C4-2B (cell line): Measurements from ENCODE around the gene GLRX2.

ENCODE experiments used
- H3K27ac ChIP-seq: fragments of 450-650 bp; 2 replicates; pipeline ENCODE4 v1.5.1; 2017
- CTCF ChIP-seq: fragments of 450-650 bp; conservative IDR thresholded peaks from 2 replicates; pipeline ENCODE4 v1.5.1; 2017; ENCODE audit warnings: mild to moderate bottlenecking
- ZFX ChIP-seq: fragments of 450-650 bp; IDR thresholded peaks from 2 replicates; pipeline ENCODE4 v1.6.1; 2017

Gene GLRX2

DNA sequence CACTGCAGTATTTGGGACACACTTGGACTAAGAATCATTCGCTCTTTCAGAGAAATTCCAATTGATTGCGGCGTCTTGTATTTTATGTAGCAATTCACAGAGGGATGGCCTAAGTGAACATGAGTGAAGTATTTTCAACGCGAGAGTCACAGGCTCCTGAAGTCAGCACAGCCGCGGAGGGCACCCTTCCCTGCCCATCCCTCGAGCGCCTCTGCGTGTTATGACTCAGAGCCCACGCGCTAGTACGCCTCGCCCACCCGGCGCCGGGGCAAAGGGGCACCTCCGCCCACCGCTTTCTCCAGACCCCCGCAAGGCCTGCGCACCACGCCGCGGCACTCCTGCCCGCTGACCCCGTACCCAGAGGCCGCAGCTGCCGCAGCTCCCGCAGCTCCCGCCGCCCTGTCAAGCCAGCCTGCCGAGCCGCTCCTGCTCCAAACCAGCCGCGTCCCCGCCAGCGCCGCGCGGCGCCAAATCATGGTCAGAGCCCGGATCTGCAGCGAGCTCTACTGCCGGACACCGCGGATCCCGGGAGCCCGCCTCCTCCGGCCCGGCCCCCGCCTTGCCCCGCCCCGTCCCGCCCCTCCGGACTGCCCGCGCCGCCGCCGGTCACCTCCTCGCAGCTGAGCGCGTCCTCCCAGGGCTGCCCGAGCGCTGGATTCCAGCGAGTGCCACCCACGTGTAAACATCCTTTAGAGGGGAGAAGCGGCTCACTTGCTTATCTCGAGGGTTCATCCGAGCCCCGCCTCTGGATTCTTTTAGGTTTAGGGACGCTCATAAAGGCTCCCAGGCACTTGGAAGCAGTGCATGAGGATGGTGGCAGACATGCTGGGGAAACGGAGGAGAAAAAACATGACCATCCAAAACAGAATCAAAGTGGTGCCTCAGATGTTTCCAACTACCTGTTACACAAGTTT is at the start of gene GLRX2:
GLRX2 (minus strand) TSS at position 508 of the 914 bp plus-strand sequence; CDS start at position 476, 32 bp downstream.
- H3K27ac ChIP-seq, result peak within 1 kb of the TSS; percentile 90

DNA sequence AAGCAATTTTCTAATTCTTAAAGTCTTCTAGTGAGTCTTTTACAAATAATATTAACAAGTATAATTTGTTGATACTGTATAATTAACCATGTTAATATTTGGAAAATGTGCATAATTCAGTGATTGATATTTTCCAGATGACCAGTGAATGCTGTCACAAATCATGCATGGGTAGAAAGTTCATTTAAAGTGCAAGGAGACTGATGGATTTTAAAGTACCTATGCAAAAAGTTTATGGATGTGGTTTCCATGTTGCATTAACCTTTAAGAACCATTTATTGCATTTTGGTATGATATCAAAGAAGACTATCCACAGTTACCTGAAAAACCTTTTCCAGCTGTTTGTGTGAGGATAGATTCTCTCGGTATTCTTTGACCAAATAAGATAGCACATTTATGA is 39.8 kb upstream of the GLRX2 start:
- TF ChIP-seq CTCF, result no peak
- no peak for TF ChIP-seq ZFX

More for the DNA sequence above, at the start of gene GLRX2:
- TF ChIP-seq ZFX (no peak), CTCF (peak; percentile 20)

GRCh38 chr1:193144361-193144938 is 39.2 kb upstream of the GLRX2 start:
- no peak for TF ChIP-seq CTCF
- TF ChIP-seq ZFX, result no peak
- no peak overlapping the region for H3K27ac ChIP-seq

More for the DNA sequence above, 39.8 kb upstream of the GLRX2 start:
- H3K27ac ChIP-seq, result no peak overlapping the region

GRCh38 chr1:193143285-193143684 is 38.1 kb upstream of the GLRX2 start:
- TF ChIP-seq ZFX, result no peak
- TF ChIP-seq CTCF, result peak; percentile 52
- no peak overlapping the region for H3K27ac ChIP-seq

DNA sequence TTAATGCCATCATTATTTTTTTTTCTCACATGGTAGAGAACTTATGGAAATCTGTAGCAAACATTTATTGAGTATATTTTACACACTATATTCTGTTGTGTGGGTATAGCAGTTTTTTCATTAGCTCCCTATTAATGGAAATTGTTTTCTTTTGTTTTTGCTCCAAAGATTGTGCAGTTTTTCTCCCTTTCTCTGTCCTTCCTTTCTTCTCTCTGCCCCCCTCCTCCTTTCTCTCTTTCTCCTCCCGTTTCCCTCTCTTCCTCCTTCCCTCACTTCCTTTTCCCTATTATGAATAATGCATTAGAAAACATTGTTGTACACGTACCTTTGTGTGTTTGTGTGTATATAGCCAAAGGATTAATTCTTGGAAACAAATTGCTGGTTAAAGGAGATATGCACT is 37.2 kb upstream of the GLRX2 start:
- TF ChIP-seq ZFX (no peak), CTCF (no peak)
- no peak overlapping the region for H3K27ac ChIP-seq

DNA sequence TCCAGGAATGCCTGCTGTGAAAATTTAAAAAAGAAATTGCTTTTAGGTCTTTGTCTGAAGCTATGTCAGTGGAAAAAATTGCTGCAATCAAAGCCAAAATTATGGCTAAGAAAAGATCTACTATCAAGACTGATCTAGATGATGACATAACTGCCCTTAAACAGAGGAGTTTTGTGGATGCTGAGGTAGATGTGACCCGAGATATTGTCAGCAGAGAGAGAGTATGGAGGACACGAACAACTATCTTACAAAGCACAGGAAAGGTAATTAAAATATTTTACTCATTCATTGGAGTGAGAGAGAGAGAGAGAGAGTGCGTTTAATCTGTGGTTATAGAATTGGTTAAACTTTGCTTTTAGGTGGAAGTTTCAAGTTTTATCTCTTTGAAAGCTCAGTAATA is 36.6 kb upstream of the GLRX2 start:
- no peak overlapping the region for H3K27ac ChIP-seq
- TF ChIP-seq CTCF (no peak), ZFX (no peak)

- TF ChIP-seq CTCF, result no peak
- TF ChIP-seq ZFX, result no peak
- no peak overlapping the region; the same call in 1 of the 2 replicates for H3K27ac ChIP-seq
Observed at GRCh38 chr1:193140254-193140653, 35.0 kb upstream of the GLRX2 start.
